Pancreas (tissue), 10 donors: ENCODE data around the gene FBXO11. TPM values are rescaled to one million over a fixed set of nuclear protein-coding genes. Genes with fewer than 3 reads are reported as not detected.
"Not testable (repeated sequence)": the region's sequence is repeated elsewhere in the genome, so short reads cannot be mapped to it uniquely, and the experiment has no call there.

ENCODE experiments used
- ATAC-seq, 4 donors: fragments of 200-7000 bp; cut with Tn5 transposase; one replicate each; pipeline versions ENCODE4 v1.8.0 to v1.9.1; 2020; ENCODE audit warnings: mild to moderate bottlenecking in 4 of 4, moderate library complexity in 4 of 4
- DNase-seq, 6 donors: peaks; one replicate each; pipeline ENCODE4 v3.0.0-alpha.2; 2020
- FAIRE-seq: peaks from 2 replicates; lab custom pipeline; 2012; peaks lifted over from hg19 to GRCh38; lab: Jason Lieb, UNC
- H3K27ac ChIP-seq, 4 donors: fragments of 200-600 bp; sonication (generic); 1 replicate in 3 of 4; 2 replicates in 1 of 4; pipeline versions ENCODE4 v1.5.0 to v1.8.0; 2020
- H3K27me3 ChIP-seq, 4 donors: fragments of 200-600 bp; one replicate each; pipeline ENCODE4 v1.8.0; 2021
- H3K36me3 ChIP-seq, 3 donors: fragments of 200-600 bp; sonication (generic) in 1 of 3; one replicate each; pipeline versions ENCODE4 v1.5.0 to v1.8.0; 2020 to 2021
- H3K4me1 ChIP-seq, 3 donors: fragments of 200-600 bp; one replicate each; pipeline ENCODE4 v1.8.0; 2021
- H3K4me3 ChIP-seq, 4 donors: fragments of 200-600 bp; sonication (generic) in 2 of 4; one replicate each; pipeline versions ENCODE4 v1.5.0 to v1.8.0; 2020 to 2021
- H3K9me3 ChIP-seq, 4 donors: fragments of 200-600 bp; one replicate each; pipeline ENCODE4 v1.8.0; 2021
- WGBS, 2 donors: extraction: QIAGEN DNeasy Blood & Tissue Kit; methylation state at CpG; one replicate each; pipeline ENCODE4 v1.1.7; 2013; 5-methylcytosine and 5-hydroxymethylcytosine counted together
- intact Hi-C, 3 donors: fragments of 100-400 bp; cut with DNase I; formaldehyde crosslinking; loops; one replicate each; pipeline versions ENCODE4 v1.11.1 to v1.14.2; 2022
- polyA plus RNA-seq, 2 donors: library from polyadenylated mRNA; stranded (reverse); fragments of 200-250 nt; gene quantifications; one replicate each; pipeline ENCODE4 v1.2.3, GENCODE V29; 2013
- total RNA-seq, 6 donors: library from RNA; stranded (reverse); fragmentation: NEBNext Ultra II Directional in 4 of 6; extraction: Animal tissue kit (Norgen Biotek cat#: 25700) in 4 of 6; gene quantifications; one replicate each; pipeline versions ENCODE4 v1.2.1 to v1.2.4, GENCODE V29; 2021 to 2023
- TF ChIP-seq, protein P1 (sequence below), 4 donors: fragments of 200-600 bp; sonication (generic) in 3 of 4; IDR thresholded peaks; one replicate each; pipeline versions ENCODE4 v1.5.0 to v1.8.0; 2021; ENCODE audit warnings: antibody characterized with exemption in 4 of 4
- donor health status: healthy with polysubstance abuse.
- donor health status: DM: no; HTN: no; CAD: no; lungs with moderate emphysema.
- donor health status: DM: no; HTN: no; CAD: no.
- donor health status: control.
- donor health status: control.
- donor health status: Bipolar disorder and iron deficiency.
- donor health status: DM: yes; HTN: yes; CAD: no.
- donor health status: DM: no; HTN: no; CAD: no.
- donor health status: DM: no; HTN: no; CAD: no.
- donor health status: DM: yes; HTN: yes; CAD: no.

The FBXO11 gene
- total and polyA plus RNA-seq, 8 donors = 15.2 to 40.1 (median 24.8) TPM

DNA sequence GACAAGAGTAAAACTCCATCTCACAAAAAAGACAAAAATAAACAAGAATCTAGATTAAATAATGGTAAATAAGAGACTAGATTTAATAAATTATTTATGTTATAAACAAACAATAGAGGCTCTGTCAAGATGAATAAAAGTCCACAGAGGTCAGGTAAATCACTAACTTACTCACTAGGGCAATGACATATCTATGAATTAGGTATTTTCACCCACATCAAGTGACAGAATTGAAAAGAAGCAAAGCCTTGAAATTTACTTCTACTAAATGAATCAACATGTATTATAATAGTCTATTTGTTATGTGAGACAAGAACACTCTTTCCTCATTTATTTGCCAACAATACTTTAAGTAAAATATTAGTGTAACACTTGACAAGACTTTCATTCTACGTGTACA, 41.7 kb downstream of the FBXO11 start:
- Histone ChIP-seq H3K4me3 (no peak overlapping the region), H3K9me3 (no peaks in the 10 kb centered on the region), H3K27me3 (no peaks in the 10 kb centered on the region), H3K27ac (peak overlapping the region in 2 of 4 donors; percentile 9 to 39), H3K4me1 (peaks cover 0 to 35% (median 16%) of the 10 kb centered on the region in 3 donors), H3K36me3 (no peaks in the 10 kb centered on the region)
- DNase-seq (no peak), FAIRE-seq (no peak), ATAC-seq (peak in 2 of 4 donors; percentile 32)
- 32 to 36% methylated on average over 1 of the region's 1 CpG for WGBS, 2 donors
- intact Hi-C loops = no loop called here
- TF ChIP-seq, protein P1, sequence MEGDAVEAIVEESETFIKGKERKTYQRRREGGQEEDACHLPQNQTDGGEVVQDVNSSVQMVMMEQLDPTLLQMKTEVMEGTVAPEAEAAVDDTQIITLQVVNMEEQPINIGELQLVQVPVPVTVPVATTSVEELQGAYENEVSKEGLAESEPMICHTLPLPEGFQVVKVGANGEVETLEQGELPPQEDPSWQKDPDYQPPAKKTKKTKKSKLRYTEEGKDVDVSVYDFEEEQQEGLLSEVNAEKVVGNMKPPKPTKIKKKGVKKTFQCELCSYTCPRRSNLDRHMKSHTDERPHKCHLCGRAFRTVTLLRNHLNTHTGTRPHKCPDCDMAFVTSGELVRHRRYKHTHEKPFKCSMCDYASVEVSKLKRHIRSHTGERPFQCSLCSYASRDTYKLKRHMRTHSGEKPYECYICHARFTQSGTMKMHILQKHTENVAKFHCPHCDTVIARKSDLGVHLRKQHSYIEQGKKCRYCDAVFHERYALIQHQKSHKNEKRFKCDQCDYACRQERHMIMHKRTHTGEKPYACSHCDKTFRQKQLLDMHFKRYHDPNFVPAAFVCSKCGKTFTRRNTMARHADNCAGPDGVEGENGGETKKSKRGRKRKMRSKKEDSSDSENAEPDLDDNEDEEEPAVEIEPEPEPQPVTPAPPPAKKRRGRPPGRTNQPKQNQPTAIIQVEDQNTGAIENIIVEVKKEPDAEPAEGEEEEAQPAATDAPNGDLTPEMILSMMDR (IDR thresholded peaks at IDR 0.05) = no peak

DNA sequence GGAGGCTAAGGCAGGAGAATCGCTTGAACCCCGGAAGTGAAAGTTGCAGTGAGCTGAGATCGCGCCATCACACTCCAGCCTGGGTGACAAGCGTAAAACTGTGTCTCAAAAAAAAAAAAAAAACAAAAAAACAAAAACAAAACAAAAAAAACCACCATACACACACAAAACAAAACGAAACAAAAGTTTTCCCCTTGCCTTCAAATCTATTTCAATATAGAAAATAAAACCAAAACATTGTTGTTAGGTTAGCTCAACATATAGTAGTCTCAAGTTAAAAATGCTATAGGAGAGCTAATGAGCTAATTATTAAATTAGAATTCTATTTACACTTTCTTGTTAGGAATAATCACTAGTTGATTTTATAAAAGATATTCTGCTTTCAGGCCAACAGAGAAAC, 43.3 kb downstream of the FBXO11 start:
- Histone ChIP-seq H3K4me3 (no peak overlapping the region), H3K27ac (no peak overlapping the region), H3K27me3 (no peaks in the 10 kb centered on the region), H3K9me3 (no peaks in the 10 kb centered on the region), H3K36me3 (no peaks in the 10 kb centered on the region), H3K4me1 (peaks cover 4 to 29% (median 13%) of the 10 kb centered on the region in 3 donors)
- no peak for DNase-seq
- no peak for FAIRE-seq
- TF ChIP-seq, protein P1 (IDR thresholded peaks at IDR 0.05) = no peak
- 95 to 99% methylated on average over 6 of the region's 6 CpGs for WGBS, 2 donors
- no peak for ATAC-seq
- intact Hi-C loops = no loop called here

DNA sequence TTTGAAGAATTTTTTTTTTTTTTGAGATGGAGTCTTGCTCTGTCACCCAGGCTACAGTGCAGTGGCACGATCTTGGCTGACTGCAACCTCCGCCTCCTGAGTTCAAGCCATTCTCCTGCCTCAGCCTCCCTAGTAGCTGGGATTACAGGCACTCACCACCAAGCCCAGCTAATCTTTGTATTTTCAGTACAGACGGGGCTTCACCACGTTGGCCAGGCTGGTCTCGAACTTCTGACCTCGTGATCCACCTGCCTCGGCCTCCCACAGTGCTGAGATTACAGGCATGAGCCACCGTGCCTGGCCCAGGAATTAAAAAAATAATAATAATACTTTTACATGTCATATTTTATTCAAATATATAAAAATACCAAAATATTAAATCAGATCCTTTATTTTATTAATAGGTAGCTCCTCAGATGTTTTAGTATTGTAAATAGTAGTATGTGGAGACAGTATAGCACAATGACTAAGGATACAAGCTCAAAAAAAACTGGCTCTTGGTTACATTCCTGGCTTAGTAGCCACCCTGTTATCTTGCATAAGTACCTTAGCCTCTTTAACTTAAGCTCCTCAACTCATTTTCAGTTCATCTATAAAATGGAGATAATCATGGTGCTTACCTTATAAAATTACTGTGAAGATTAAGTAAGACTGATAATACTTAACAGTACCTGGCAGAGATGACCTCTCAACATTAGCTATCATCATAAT, 53.1 kb downstream of the FBXO11 start:
- FAIRE-seq, H3K27ac ChIP-seq, ATAC-seq, H3K9me3 ChIP-seq, H3K4me3 ChIP-seq, H3K36me3 ChIP-seq, H3K27me3 ChIP-seq, DNase-seq: not testable (repeated sequence)
- 83 to 87% methylated on average over 8 of the region's 8 CpGs for WGBS, 2 donors
- intact Hi-C loops = loop anchor here in 1 of 3 donors (10.0 kb wide), 1 partner anchor 252 kb away; no protein-coding TSS in a partner anchor
- peaks cover 11 to 21% (median 11%) of the 10 kb centered on the region in 3 donors for H3K4me1 ChIP-seq

DNA sequence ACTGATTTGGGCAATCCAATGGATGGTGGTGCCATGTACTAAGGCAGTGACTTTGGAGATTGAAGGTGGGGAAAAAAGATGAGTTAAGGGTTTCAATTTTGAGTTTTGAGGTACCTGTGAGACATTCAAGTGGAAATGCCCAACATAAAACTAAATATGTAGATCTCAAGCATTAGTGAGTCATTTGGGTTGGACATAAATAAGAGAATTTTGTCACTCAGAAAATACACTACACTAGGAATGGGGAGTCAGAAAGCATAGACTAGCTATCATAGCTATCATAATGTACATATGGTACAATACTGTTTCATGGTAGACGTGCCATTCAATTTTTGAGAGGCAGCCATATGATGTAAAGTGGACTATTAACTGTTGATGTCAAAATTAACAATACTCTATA, 56.1 kb downstream of the FBXO11 start:
- FAIRE-seq (no peak), ATAC-seq (no peak), DNase-seq (no peak)
- Histone ChIP-seq H3K27me3 (no peaks in the 10 kb centered on the region), H3K4me3 (no peak overlapping the region), H3K9me3 (no peaks in the 10 kb centered on the region), H3K36me3 (no peaks in the 10 kb centered on the region), H3K27ac (no peak overlapping the region), H3K4me1 (peaks cover 0 to 11% (median 0%) of the 10 kb centered on the region in 3 donors)
- intact Hi-C loops = loop anchor here in 1 of 3 donors (10.0 kb wide), 1 partner anchor 255 kb away; no protein-coding TSS in a partner anchor
- 69 to 81% methylated on average over 1 of the region's 1 CpG for WGBS, 2 donors
- TF ChIP-seq, protein P1 (IDR thresholded peaks at IDR 0.05) = no peak

DNA sequence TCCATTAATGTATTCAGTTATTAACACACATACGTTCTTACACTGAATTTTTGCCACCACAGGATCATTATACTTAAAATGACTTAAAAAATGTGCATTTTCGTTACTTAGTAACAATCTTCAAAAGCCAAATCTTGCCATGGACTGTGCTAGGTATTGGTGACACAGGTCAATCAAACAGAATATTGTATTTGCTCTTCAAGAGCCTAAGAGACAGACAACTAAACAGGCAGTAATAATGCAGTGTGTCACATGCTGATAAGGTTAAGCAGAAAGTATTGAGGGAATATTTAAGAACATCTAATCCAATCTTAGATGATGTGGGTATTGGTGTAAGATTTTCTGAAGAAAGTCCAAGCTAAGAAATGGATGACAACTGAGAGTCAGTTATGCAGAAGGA, 56.9 kb downstream of the FBXO11 start:
- 60 to 67% methylated on average over 2 of the region's 2 CpGs for WGBS, 2 donors
- TF ChIP-seq, protein P1 (IDR thresholded peaks at IDR 0.05) = no peak
- FAIRE-seq (no peak), ATAC-seq (no peak), DNase-seq (no peak)
- Histone ChIP-seq H3K4me1 (peaks cover 0 to 11% (median 0%) of the 10 kb centered on the region in 3 donors), H3K36me3 (no peaks in the 10 kb centered on the region), H3K9me3 (no peaks in the 10 kb centered on the region), H3K4me3 (no peak overlapping the region), H3K27ac (no peak overlapping the region), H3K27me3 (no peaks in the 10 kb centered on the region)
- intact Hi-C loops = no loop called here
